DOHH2 (cell line): ENCODE results near the gene UNC13A.

Experiments
- H3F3A ChIP-seq: fragments of 200-600 bp; sonication (generic), shearing (Covaris generic); 2 replicates; pipeline ENCODE4 v1.6.0; 2016; ENCODE audit warnings: antibody characterized with exemption, mild to moderate bottlenecking; ENCODE audit not compliant: control insufficient read depth, insufficient read depth
- H3K27ac ChIP-seq: fragments of 200-600 bp; sonication (generic); 2 replicates; pipeline ENCODE4 v1.5.1; 2014; ENCODE audit warnings: low read depth, mild to moderate bottlenecking, low read length, moderate library complexity
- H3K27me3 ChIP-seq: fragments of 200-600 bp; sonication (generic); 2 replicates; pipeline ENCODE4 v1.6.1; 2014; ENCODE audit warnings: mild to moderate bottlenecking, low read length, mixed read lengths; ENCODE audit not compliant: control insufficient read depth
- H3K36me3 ChIP-seq: fragments of 200-600 bp; sonication (generic); 2 replicates; pipeline ENCODE4 v1.6.1; 2014; ENCODE audit warnings: mild to moderate bottlenecking, low read length, moderate library complexity, mixed read lengths; ENCODE audit not compliant: control insufficient read depth
- H3K4me1 ChIP-seq: fragments of 200-600 bp; sonication (generic); 2 replicates; pipeline ENCODE4 v1.6.1; 2014; ENCODE audit warnings: mild to moderate bottlenecking, low read length, mixed read lengths; ENCODE audit not compliant: control insufficient read depth
- H3K4me2 ChIP-seq: fragments of 200-600 bp; sonication (generic); 2 replicates; pipeline ENCODE4 v1.6.0; 2014; ENCODE audit warnings: mild to moderate bottlenecking, low read length, moderate library complexity
- H3K4me3 ChIP-seq: fragments of 200-600 bp; sonication (generic); 2 replicates; pipeline ENCODE4 v1.5.1; 2014; ENCODE audit warnings: mild to moderate bottlenecking, low read length, mixed read lengths
- H3K79me2 ChIP-seq: fragments of 200-600 bp; sonication (generic); 2 replicates; pipeline ENCODE4 v1.6.1; 2014; ENCODE audit warnings: mild to moderate bottlenecking, low read length, mixed read lengths; ENCODE audit not compliant: control insufficient read depth
- H3K9me2 ChIP-seq: fragments of 200-600 bp; sonication (generic); replicated peaks from 2 replicates; pipeline ENCODE4 v1.6.1; 2014; ENCODE audit warnings: mild to moderate bottlenecking, low read length, mixed read lengths; ENCODE audit not compliant: control insufficient read depth
- H3K9me3 ChIP-seq: fragments of 200-600 bp; sonication (generic); 2 replicates; pipeline ENCODE4 v1.6.1; 2014; ENCODE audit warnings: antibody characterized with exemption, low read length, mixed read lengths; ENCODE audit not compliant: control insufficient read depth, insufficient read depth
- H4K20me1 ChIP-seq: fragments of 200-600 bp; sonication (generic); 2 replicates; pipeline ENCODE4 v1.6.0; 2014; ENCODE audit warnings: low read depth, mild to moderate bottlenecking, antibody characterized with exemption, low read length, moderate library complexity; ENCODE audit not compliant: control insufficient read depth, insufficient read depth
- CTCF ChIP-seq: fragments of 200-600 bp; sonication (generic); IDR thresholded peaks from one replicate; pipeline ENCODE4 v1.5.1; 2014; ENCODE audit warnings: antibody characterized with exemption, mild to moderate bottlenecking, low read depth, low read length; ENCODE audit not compliant: poor library complexity, severe bottlenecking
- EZH2phosphoT487 ChIP-seq: fragments of 200-600 bp; sonication (generic); IDR thresholded peaks from 2 replicates; pipeline ENCODE4 v1.6.1; 2017; ENCODE audit warnings: borderline replicate concordance, mild to moderate bottlenecking, antibody characterized with exemption, low read length, moderate library complexity, mixed read lengths

UNC13A gene

GRCh38 chr19:17724655-17725054, 36.5 kb upstream of the UNC13A start:
- peaks cover 17% of the 10 kb centered on the region for H4K20me1 ChIP-seq
- no peak overlapping the region for H3K4me3 ChIP-seq
- no peak overlapping the region for H3K4me2 ChIP-seq
- peaks cover 74% of the 10 kb centered on the region for H3K36me3 ChIP-seq
- peaks cover 32% of the 10 kb centered on the region for H3K79me2 ChIP-seq
- no peak overlapping the region for H3K27ac ChIP-seq
- no peaks in the 10 kb centered on the region for H3K9me2 ChIP-seq
- no peaks in the 10 kb centered on the region for H3K27me3 ChIP-seq
- H3F3A ChIP-seq: no peaks in the 10 kb centered on the region
- H3K4me1 ChIP-seq: peaks cover 24% of the 10 kb centered on the region
- no peaks in the 10 kb centered on the region for H3K9me3 ChIP-seq
- TF ChIP-seq EZH2phosphoT487 (no peak), CTCF (no peak)

DNA sequence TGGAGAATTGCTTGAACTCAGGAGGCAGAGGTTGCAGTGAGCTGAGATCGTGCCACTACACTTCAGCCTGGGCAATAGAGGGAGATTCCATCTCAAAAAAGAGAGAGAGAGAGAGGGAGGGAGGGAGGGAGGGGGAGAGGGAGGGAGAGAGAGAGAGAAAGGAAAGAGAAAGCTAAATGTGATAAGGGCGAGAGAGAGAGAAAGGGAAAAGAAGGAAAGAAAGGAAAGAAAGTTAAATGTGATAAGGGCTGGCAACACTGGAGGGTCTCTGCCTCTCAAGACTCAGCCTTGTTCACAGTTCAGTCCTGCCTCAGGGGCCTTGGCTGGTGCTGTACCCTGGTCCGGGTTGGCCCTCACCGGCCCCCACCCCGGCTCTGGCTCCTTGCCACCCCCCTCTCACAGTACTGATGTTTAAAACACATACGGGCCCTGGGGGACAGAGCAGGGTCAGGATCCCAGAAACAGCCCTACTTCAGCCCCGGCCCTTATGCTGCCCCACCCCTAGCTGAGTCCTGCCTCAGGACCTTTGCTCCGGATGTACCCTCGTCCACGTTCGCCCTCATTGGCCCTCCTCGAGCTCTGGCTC, 34.6 kb upstream of the UNC13A start:
- H3K4me2 ChIP-seq: no peak overlapping the region
- H3K9me2 ChIP-seq: no peaks in the 10 kb centered on the region
- H3K27ac ChIP-seq: no peak overlapping the region
- peaks cover 31% of the 10 kb centered on the region for H3K79me2 ChIP-seq
- H4K20me1 ChIP-seq: peaks cover 17% of the 10 kb centered on the region
- H3K4me3 ChIP-seq: no peak overlapping the region
- no peaks in the 10 kb centered on the region for H3K9me3 ChIP-seq
- no peak for TF ChIP-seq CTCF
- no peak for TF ChIP-seq EZH2phosphoT487
- 0 out of 2 replicates have a peak, but pooled peaks cover 2% of the 10 kb centered on the region for H3F3A ChIP-seq
- peaks cover 32% of the 10 kb centered on the region for H3K4me1 ChIP-seq
- H3K27me3 ChIP-seq: no peaks in the 10 kb centered on the region
- peaks cover 58% of the 10 kb centered on the region for H3K36me3 ChIP-seq

DNA sequence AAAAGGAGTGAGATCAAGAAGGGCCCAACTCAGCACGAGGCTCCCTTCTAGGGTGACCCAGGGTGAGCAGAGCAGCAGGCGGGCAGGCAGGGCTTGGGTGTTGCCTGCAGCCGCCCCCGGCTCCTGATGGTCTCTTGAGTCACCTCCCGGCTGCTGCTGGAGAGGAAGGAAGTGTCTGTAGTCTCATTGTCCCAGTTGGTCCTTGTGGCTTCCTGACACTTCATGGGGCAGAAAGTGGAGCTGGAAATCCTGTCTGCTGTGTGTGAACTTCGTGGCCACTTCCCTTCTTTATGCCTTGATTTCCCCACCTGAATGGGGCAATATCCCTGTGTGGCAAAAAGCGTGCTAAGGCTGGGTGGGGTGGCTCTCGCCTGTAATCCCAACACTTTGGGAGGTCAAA, 33.7 kb upstream of the UNC13A start:
- Histone ChIP-seq H3K4me1 (peaks cover 32% of the 10 kb centered on the region), H3K9me2 (no peaks in the 10 kb centered on the region), H3K79me2 (peaks cover 31% of the 10 kb centered on the region), H3K27me3 (no peaks in the 10 kb centered on the region), H3K9me3 (no peaks in the 10 kb centered on the region), H4K20me1 (peaks cover 17% of the 10 kb centered on the region), H3K27ac (no peak overlapping the region), H3K36me3 (peaks cover 49% of the 10 kb centered on the region), H3F3A (0 out of 2 replicates have a peak, but pooled peaks cover 2% of the 10 kb centered on the region), H3K4me2 (peak overlapping the region; percentile 98), H3K4me3 (no peak overlapping the region)
- no peak for TF ChIP-seq EZH2phosphoT487
- no peak for TF ChIP-seq CTCF
